RWPE1 (cell line): Measurements from ENCODE around the gene EFNA3.
A peak's percentile ranks its signal among the peaks of the same experiment; 100 is the strongest.

Experiments
- CTCF ChIA-PET: fragments of 350-600 bp; sonication (Branson Sonifier 250); formaldehyde crosslinking; extraction: SDS; loops from one replicate; lab custom pipeline; 2021; lab: Yijun Ruan, JAX
- POLR2A ChIA-PET: fragments of 400-600 bp; formaldehyde crosslinking; extraction: SDS; loops from one replicate; lab custom pipeline; 2020; ENCODE audit warnings: antibody characterized with exemption; ENCODE audit not compliant: low non-redundant PET; lab: Yijun Ruan, JAX
- DNase-seq: peaks from one replicate; pipeline ENCODE4 v3.0.0; 2012; ENCODE audit warnings: low spot score
- H3K27ac ChIP-seq: fragments of 450-650 bp; 2 replicates; pipeline ENCODE4 v1.5.1; 2017
- CTCF ChIP-seq: fragments of 450-650 bp; conservative IDR thresholded peaks from 2 replicates; pipeline ENCODE4 v1.5.1; 2017; ENCODE audit warnings: low read depth, mild to moderate bottlenecking

Gene EFNA3

GRCh38 chr1:155040358-155041093, 38.1 kb upstream of the EFNA3 start:
- H3K27ac ChIP-seq: no peak overlapping the region
- no peak for TF ChIP-seq CTCF
- ChIA-PET CTCF (interaction anchor here (0.6 to 1.2 kb wide), 5 partner anchors 10 to 717 kb away, joined by 3 to 4 read pairs (median 3); no protein-coding TSS in a partner anchor), POLR2A (interaction anchor here (0.6 kb wide), 1 partner anchor 36 kb away, joined by 12 read pairs; no protein-coding TSS in a partner anchor)
- no peak for DNase-seq

DNA sequence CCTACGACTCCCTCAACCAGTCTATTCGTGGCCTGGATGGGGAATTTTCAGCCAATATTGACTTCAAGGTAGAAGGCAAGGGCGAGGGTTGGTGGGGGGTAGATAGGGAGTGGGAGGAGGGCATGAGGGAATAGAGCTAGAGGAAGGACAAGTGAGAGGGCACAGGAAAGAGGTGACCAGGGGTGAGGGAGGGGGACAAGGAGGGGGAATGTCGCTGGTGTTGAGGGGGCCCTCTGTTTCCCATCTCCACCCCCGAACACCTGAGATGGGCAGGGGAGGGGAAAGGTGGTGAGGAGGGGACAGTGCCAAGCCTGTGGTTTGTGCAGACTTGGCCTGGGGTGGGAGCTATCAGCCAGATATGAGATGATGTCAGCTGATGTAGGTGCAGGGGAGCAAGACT, 35.8 kb upstream of the EFNA3 start:
- peak overlapping the region; percentile 77 for H3K27ac ChIP-seq
- POLR2A ChIA-PET: no interaction called here
- CTCF ChIA-PET: interaction anchor here (0.6 to 2.4 kb wide), 3 partner anchors 25 to 43 kb away, joined by 3 to 16 read pairs (median 10); no protein-coding TSS in a partner anchor
- DNase-seq: no peak
- no peak for TF ChIP-seq CTCF

DNA sequence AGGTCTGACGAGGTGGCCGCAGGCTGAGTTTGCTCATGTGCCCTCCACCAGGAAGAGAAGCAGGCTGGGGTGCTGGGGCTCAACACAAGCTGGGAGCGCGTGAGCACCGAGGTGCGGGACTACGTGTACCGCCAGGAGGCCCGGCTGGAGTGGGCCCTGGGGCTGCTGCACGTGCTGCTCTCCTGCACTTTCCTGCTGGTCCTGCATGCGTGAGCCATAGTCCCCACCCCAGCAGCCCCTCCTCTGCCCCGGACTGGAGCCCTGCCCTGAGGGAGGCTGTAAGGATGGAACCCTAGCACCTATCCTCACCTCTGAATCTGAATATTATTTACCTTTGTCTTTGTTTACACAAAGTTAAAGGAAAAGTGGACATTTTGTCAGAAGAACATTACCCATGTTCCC, 35.3 kb upstream of the EFNA3 start:
- TF ChIP-seq CTCF: no peak
- CTCF ChIA-PET: interaction anchor here (0.7 to 2.5 kb wide), 9 partner anchors 13 to 79 kb away, joined by 3 to 16 read pairs (median 7); no protein-coding TSS in a partner anchor
- no peak for DNase-seq
- peak overlapping the region; percentile 77 for H3K27ac ChIP-seq
- POLR2A ChIA-PET: no interaction called here

- ChIA-PET POLR2A (no interaction called here), CTCF (interaction anchor here (0.6 to 2.5 kb wide), 13 partner anchors 9 to 123 kb away, joined by 3 to 16 read pairs (median 6); partner anchors contain the start of gene EFNA4)
- H3K27ac ChIP-seq: peak overlapping the region; percentile 77
- TF ChIP-seq CTCF: no peak
- DNase-seq: no peak
Observed at GRCh38 chr1:155043793-155044192, 34.8 kb upstream of the EFNA3 start.

DNA sequence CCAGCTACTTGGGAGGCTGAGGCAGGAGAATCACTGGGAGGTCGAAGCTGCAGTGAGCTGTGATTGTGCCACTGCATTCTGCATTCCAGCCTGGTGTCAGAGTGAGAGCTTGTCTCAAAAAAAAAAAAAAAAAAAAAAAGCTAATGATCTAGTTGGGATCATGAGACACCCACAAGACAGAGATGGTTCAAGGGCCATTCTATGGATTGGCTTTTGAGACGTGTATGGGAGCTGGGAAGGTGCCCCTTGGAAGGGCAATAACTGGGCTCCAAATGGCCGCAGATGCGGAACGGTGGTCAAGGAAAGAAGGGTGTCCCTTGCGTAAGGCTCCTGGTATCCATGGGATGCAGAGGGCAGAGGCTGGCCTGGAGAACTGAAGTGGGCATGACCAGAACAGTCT, 34.3 kb upstream of the EFNA3 start:
- ChIA-PET CTCF (interaction anchor here (0.6 to 2.5 kb wide), 15 partner anchors 9 to 123 kb away, joined by 3 to 16 read pairs (median 5); partner anchors contain the start of gene EFNA4), POLR2A (no interaction called here)
- DNase-seq: no peak
- no peak for TF ChIP-seq CTCF
- H3K27ac ChIP-seq: peak overlapping the region; percentile 77

DNA sequence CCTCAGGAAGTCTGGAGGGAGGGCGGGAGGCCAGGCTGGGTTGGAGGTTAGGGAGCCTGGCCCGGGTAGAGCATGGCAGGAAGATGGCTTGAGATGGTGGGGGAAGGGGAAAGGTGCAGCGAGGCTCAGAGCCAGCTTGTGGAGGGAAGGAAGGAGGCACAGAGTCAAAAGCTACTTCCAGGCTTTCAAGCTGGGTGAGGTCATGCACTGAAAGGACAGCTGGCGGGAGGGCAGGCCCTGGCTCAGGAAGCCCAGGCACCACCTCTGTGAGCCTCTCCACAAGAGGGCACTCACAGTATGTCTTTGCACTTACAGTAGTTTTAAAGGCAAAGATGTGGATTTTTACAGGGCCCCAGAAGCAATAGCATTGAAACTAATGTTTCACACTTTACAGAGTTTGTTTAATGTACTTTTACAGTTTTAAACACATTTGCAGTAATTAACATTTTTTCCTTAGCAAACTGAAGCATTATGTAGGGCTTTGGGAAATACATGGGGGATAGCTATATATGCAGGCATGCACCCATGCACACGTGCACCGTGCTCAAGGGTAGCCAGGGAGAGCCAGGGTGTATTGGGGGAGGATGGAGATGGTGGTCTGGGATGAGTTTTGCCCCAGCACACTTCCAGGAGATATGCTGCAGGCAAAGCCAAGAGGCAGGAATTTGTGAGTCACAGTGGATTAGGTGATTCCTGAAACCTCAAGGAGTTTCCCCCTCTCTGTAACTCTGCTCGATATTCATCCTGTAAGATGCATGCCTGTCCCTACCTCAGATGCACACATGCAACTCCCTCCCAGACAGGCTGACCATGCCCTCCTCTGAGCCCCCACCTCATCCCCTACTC, 33.6 kb upstream of the EFNA3 start:
- TF ChIP-seq CTCF: peak; percentile 74
- H3K27ac ChIP-seq: peak overlapping the region; percentile 77
- POLR2A ChIA-PET: no interaction called here
- DNase-seq: peak; percentile 66
- CTCF ChIA-PET: interaction anchor here (0.6 to 2.5 kb wide), 14 partner anchors 8 to 41 kb away, joined by 3 to 16 read pairs (median 5); partner anchors contain the start of gene EFNA4
